HepG2 (cell line): Measurements from ENCODE around the gene TAGAP. TPM values are rescaled to one million over a fixed set of nuclear protein-coding genes. Genes with fewer than 3 reads are reported as not detected.

ENCODE experiments used
- AGO2 ChIP-seq: fragments of 200-400 bp; formaldehyde crosslinking; optimal IDR thresholded peaks from 2 replicates; pipeline ENCODE3; 2017; ENCODE audit warnings: mild to moderate bottlenecking, low read depth, low read length, moderate library complexity
- ATF7-NPFF ChIP-seq: sonication (generic); formaldehyde crosslinking; IDR thresholded peaks from 2 replicates; pipeline ENCODE4 v1.8.1; 2023; ENCODE audit warnings: mild to moderate bottlenecking, low read depth, missing genetic modification reagents, moderate library complexity
- DNMT1 ChIP-seq: sonication (generic); formaldehyde crosslinking; IDR thresholded peaks from 2 replicates; pipeline ENCODE4 v1.5.1; 2020; ENCODE audit warnings: mild to moderate bottlenecking, missing genetic modification reagents
- FOSL1 ChIP-seq: sonication (generic); formaldehyde crosslinking; IDR thresholded peaks from 2 replicates; pipeline ENCODE4 v1.9.0; 2021; ENCODE audit warnings: missing genetic modification reagents, borderline replicate concordance
- HIC2 ChIP-seq: sonication (generic); formaldehyde crosslinking; IDR thresholded peaks from 2 replicates; pipeline ENCODE4 v1.9.0; 2022; ENCODE audit warnings: low read depth, missing genetic modification reagents
- KAT8 ChIP-seq: IDR thresholded peaks from 2 replicates; pipeline ENCODE4 v1.6.1; 2016; ENCODE audit warnings: missing genetic modification reagents, missing compliant biosample characterization
- MED1 ChIP-seq: sonication (generic); formaldehyde crosslinking; IDR thresholded peaks from 2 replicates; pipeline ENCODE4 v1.4.0; 2020; ENCODE audit warnings: missing genetic modification reagents
- NFATC3 ChIP-seq: sonication (generic); formaldehyde crosslinking; IDR thresholded peaks from 2 replicates; pipeline ENCODE4 v1.5.1; 2020; ENCODE audit warnings: mild to moderate bottlenecking, missing genetic modification reagents
- PHF21A ChIP-seq: sonication (generic); formaldehyde crosslinking; IDR thresholded peaks from 2 replicates; pipeline ENCODE4 v1.5.0; 2020; ENCODE audit warnings: mild to moderate bottlenecking, missing genetic modification reagents
- SMAD1 ChIP-seq: sonication (generic); formaldehyde crosslinking; IDR thresholded peaks from 2 replicates; pipeline ENCODE4 v1.4.0; 2020; ENCODE audit warnings: missing genetic modification reagents, low read depth, mild to moderate bottlenecking, borderline replicate concordance
- TFE3 ChIP-seq: IDR thresholded peaks from 2 replicates; pipeline ENCODE4 v1.6.1; 2016
- U2AF1 ChIP-seq: fragments of 200-400 bp; formaldehyde crosslinking; optimal IDR thresholded peaks from 2 replicates; pipeline ENCODE3; 2017; ENCODE audit warnings: mild to moderate bottlenecking, low read depth, low read length
- XRCC5 ChIP-seq: fragments of 200-400 bp; formaldehyde crosslinking; optimal IDR thresholded peaks from 2 replicates; pipeline ENCODE3; 2017; ENCODE audit warnings: mild to moderate bottlenecking, low read length
- ZNF350 ChIP-seq: sonication (generic); formaldehyde crosslinking; IDR thresholded peaks from 2 replicates; pipeline ENCODE4 v1.4.0; 2020; ENCODE audit warnings: mild to moderate bottlenecking, low read depth, missing genetic modification reagents, borderline replicate concordance
- ZNF777 ChIP-seq: sonication (generic); formaldehyde crosslinking; IDR thresholded peaks from 2 replicates; pipeline ENCODE4 v1.4.0; 2020; ENCODE audit warnings: missing genetic modification reagents
- ZNF83 ChIP-seq: sonication (generic); formaldehyde crosslinking; IDR thresholded peaks from 2 replicates; pipeline ENCODE4 v1.4.0; 2020; ENCODE audit warnings: missing genetic modification reagents, mild to moderate bottlenecking, borderline replicate concordance
- polyA plus RNA-seq, 8 experiments: library from polyadenylated mRNA; depleted of rRNA in 3 of 8; stranded (reverse) in 7 of 8; unstranded in 1 of 8; fragments of >200 nt; fragmentation: Illumina TruSeq in 4 of 8; extraction: Trizol in 4 of 8; gene quantifications; 2 replicates each; pipeline versions ENCODE4 v1.2.1 to v1.2.3, GENCODE V29; 2011 to 2016; ENCODE audit warnings: low read depth in 4 of 8, missing spikeins in 1 of 8, mixed read lengths in 1 of 8; ENCODE audit not compliant: insufficient read depth in 1 of 8
- total RNA-seq, 5 experiments: library from RNA; depleted of rRNA; stranded (reverse); fragments of >200 nt; fragmentation: Illumina TruSeq; extraction: Trizol; gene quantifications; 2 replicates each; pipeline ENCODE4 v1.2.3, GENCODE V29; 2016; ENCODE audit warnings: low read depth in 1 of 5
- TF ChIP-seq, protein P1 (sequence below): sonication (generic); formaldehyde crosslinking; conservative IDR thresholded peaks from 2 replicates; pipeline ENCODE4 v1.8.1; 2023; ENCODE audit warnings: missing genetic modification reagents
- TF ChIP-seq, protein P2 (sequence below): sonication (generic); formaldehyde crosslinking; conservative IDR thresholded peaks from 2 replicates; pipeline ENCODE4 v1.4.0; 2020; ENCODE audit warnings: missing genetic modification reagents

Gene TAGAP
- total and polyA plus RNA-seq, 2 of the 13 experiments (the other 11 are each of a cell fraction or from before 2014, with no cell fraction given) = not detected

DNA sequence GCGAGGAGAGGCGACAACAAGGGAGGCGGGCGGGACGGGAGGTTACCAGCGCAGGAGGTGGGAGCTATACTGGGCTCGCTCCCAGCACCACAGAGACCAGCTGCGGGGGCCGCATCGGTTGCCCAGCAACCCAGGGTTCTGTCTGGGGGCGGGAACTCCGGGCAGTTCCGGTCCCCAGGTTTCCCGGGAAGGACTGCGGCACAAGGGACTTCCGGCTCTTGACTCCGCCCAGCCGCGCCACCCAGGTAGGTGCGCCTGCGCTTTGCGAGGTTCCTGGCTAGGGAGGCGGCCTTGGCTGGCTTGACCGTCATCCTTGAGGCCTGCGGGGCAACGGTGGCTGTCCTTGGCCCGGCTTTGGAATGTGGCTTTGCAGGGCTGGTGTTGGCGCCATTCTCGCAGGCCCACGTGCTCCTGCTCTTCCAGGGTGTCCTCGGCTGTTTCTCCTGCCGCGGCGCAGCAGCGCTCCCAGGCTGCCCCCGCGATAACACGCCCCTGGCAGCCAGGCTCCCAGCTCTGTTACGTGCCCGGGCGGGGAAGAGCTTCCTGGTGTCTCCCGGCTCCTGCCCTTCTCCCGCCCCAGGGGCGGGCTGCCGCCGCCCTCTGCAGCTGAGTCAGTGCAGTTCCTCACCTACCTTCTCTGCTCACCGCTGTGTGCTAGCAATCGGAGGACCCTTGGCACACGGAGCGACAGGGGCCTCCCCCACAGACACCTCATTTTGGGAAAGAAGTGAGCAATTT is 45.0 kb downstream of the TAGAP start, which contains the start of gene RSPH3 (continued):
- TF ChIP-seq MED1 (CRISPR knock-in tag) (peak; percentile 94), ATF7-NPFF (peak; percentile 97), TFE3 (CRISPR knock-in tag) (peak; percentile 89), KAT8 (CRISPR knock-in tag) (peak; percentile 97), AGO2 (peak; percentile 86), PHF21A (CRISPR knock-in tag) (peak; percentile 91), NFATC3 (CRISPR knock-in tag) (no peak; the same call in 1 of the 2 replicates), ZNF350 (peak; percentile 100), HIC2 (peak; percentile 96), ZNF777 (CRISPR knock-in tag) (peak; percentile 65), ZNF83 (CRISPR knock-in tag) (peak; percentile 92; the same call in 1 of the 2 replicates), DNMT1 (peak; percentile 98), XRCC5 (peak; percentile 25), U2AF1 (no peak), FOSL1 (CRISPR knock-in tag) (peak; percentile 54; the same call in 1 of the 2 replicates), SMAD1 (peak; percentile 99)
- TF ChIP-seq, protein P1, sequence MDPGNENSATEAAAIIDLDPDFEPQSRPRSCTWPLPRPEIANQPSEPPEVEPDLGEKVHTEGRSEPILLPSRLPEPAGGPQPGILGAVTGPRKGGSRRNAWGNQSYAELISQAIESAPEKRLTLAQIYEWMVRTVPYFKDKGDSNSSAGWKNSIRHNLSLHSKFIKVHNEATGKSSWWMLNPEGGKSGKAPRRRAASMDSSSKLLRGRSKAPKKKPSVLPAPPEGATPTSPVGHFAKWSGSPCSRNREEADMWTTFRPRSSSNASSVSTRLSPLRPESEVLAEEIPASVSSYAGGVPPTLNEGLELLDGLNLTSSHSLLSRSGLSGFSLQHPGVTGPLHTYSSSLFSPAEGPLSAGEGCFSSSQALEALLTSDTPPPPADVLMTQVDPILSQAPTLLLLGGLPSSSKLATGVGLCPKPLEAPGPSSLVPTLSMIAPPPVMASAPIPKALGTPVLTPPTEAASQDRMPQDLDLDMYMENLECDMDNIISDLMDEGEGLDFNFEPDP = 0 out of 2 replicates have a peak, but pooled peaks have one; percentile 97
- TF ChIP-seq, protein P2, sequence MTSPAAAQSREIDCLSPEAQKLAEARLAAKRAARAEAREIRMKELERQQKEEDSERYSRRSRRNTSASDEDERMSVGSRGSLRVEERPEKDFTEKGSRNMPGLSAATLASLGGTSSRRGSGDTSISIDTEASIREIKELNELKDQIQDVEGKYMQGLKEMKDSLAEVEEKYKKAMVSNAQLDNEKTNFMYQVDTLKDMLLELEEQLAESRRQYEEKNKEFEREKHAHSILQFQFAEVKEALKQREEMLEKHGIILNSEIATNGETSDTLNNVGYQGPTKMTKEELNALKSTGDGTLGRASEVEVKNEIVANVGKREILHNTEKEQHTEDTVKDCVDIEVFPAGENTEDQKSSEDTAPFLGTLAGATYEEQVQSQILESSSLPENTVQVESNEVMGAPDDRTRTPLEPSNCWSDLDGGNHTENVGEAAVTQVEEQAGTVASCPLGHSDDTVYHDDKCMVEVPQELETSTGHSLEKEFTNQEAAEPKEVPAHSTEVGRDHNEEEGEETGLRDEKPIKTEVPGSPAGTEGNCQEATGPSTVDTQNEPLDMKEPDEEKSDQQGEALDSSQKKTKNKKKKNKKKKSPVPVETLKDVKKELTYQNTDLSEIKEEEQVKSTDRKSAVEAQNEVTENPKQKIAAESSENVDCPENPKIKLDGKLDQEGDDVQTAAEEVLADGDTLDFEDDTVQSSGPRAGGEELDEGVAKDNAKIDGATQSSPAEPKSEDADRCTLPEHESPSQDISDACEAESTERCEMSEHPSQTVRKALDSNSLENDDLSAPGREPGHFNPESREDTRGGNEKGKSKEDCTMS (CRISPR knock-in tag) = no peak; the same call in 1 of the 2 replicates
